Measurements from ENCODE around the gene SMARCC2.

- TF ChIP-seq SUZ12 (IDR thresholded peaks at IDR 0.05) (no peak), FOXA1 (IDR thresholded peaks at IDR 0.05) (no peak), CTBP1 (IDR thresholded peaks at IDR 0.05; ENCODE audit: borderline replicate concordance) (no peak), SP1 (IDR thresholded peaks at IDR 0.05) (no peak), BHLHE40 (IDR thresholded peaks at IDR 0.05; ENCODE audit: borderline replicate concordance) (no peak)
These were observed 66.6 kb downstream of the SMARCC2 start for GRCh38 chr12:56122637-56123036.

Data from HEK293T (cell line).